GM12878 (cell line): ENCODE results near the gene IQGAP3.

Experiments
- ASH2L ChIP-seq: fragments of 300-600, 200-600 bp; sonication (generic); IDR thresholded peaks from 2 replicates; pipeline ENCODE4 v1.6.1; 2017; ENCODE audit warnings: low read depth, mild to moderate bottlenecking, borderline replicate concordance
- CTCF ChIP-seq, 3 experiments: IDR thresholded peaks in 2 of 3; conservative IDR thresholded peaks in 1 of 3; 2 replicates each; pipeline ENCODE4 v1.5.1; 2011; ENCODE audit warnings: low read depth in 3 of 3, low read length in 3 of 3, mild to moderate bottlenecking in 3 of 3, control low read depth in 2 of 3, moderate library complexity in 2 of 3, inconsistent platforms in 1 of 3, mixed read lengths in 1 of 3; ENCODE audit not compliant: control insufficient read depth in 2 of 3, insufficient read depth in 1 of 3; ENCODE audit errors: extremely low read depth in 1 of 3
- DPF2 ChIP-seq: fragments of 450-650 bp; IDR thresholded peaks from 2 replicates; pipeline ENCODE4 v1.6.1; 2017; ENCODE audit warnings: mild to moderate bottlenecking
- EP300 ChIP-seq, 2 experiments: fragments of 150-350 bp in 1 of 2; IDR thresholded peaks; 2 replicates each; pipeline ENCODE4 v1.6.1; 2011 to 2012; ENCODE audit warnings: low read depth in 2 of 2, low read length in 2 of 2, borderline replicate concordance in 1 of 2, improper control_type of control experiment in 1 of 2, inconsistent platforms in 1 of 2; ENCODE audit not compliant: control insufficient read depth in 1 of 2
- FOXM1 ChIP-seq: IDR thresholded peaks from 2 replicates; pipeline ENCODE4 v1.6.1; 2012; ENCODE audit warnings: low read depth, mild to moderate bottlenecking, inconsistent platforms, low read length, moderate library complexity
- MEF2B ChIP-seq: fragments of 450-650 bp; IDR thresholded peaks from 2 replicates; pipeline ENCODE4 v1.6.1; 2018; ENCODE audit warnings: mild to moderate bottlenecking, moderate library complexity; ENCODE audit not compliant: partially characterized antibody, poor library complexity, severe bottlenecking
- MLLT1 ChIP-seq: fragments of 450-650 bp; IDR thresholded peaks from 2 replicates; pipeline ENCODE4 v1.6.1; 2016; ENCODE audit warnings: mild to moderate bottlenecking
- MTA2 ChIP-seq: fragments of 450-650 bp; IDR thresholded peaks from 2 replicates; pipeline ENCODE4 v1.6.1; 2016; ENCODE audit warnings: low read depth, mild to moderate bottlenecking, moderate library complexity
- NRF1 ChIP-seq: conservative IDR thresholded peaks from 2 replicates; pipeline ENCODE4 v1.6.1; 2011; ENCODE audit warnings: mild to moderate bottlenecking, low read depth, low read length, improper control_type of control experiment
- POLR2A ChIP-seq: IDR thresholded peaks from 2 replicates; pipeline ENCODE4 v1.6.1; 2011; ENCODE audit warnings: low read depth, mild to moderate bottlenecking, low read length
- RFX5 ChIP-seq: IDR thresholded peaks from 2 replicates; pipeline ENCODE4 v1.6.1; 2011; ENCODE audit warnings: low read depth, low read length, improper control_type of control experiment
- SMAD1 ChIP-seq: fragments of 450-650 bp; IDR thresholded peaks from 2 replicates; pipeline ENCODE4 v1.6.1; 2018; ENCODE audit warnings: mild to moderate bottlenecking, low read depth; ENCODE audit not compliant: partially characterized antibody
- TAF1 ChIP-seq: IDR thresholded peaks from 2 replicates; pipeline ENCODE4 v1.6.1; 2011; ENCODE audit warnings: mild to moderate bottlenecking, low read depth, low read length, borderline replicate concordance
- TCF7 ChIP-seq: IDR thresholded peaks from 2 replicates; pipeline ENCODE4 v1.6.1; 2014; ENCODE audit warnings: antibody characterized with exemption, borderline replicate concordance

- TF ChIP-seq ASH2L, result no peak
- no peak for TF ChIP-seq EP300 (IDR thresholded peaks at IDR 0.05; ENCODE audit: borderline replicate concordance in 1 of 2, control insufficient read depth in 1 of 2, low read depth in 2 of 2, low read length in 2 of 2)
- no peak for TF ChIP-seq TAF1
- no peak for TF ChIP-seq MLLT1
- no peak for TF ChIP-seq MTA2
- no peak for TF ChIP-seq SMAD1
- TF ChIP-seq RFX5, result no peak
- TF ChIP-seq CTCF (IDR thresholded peaks at IDR 0.05 in 2 of 3, conservative IDR thresholded peaks at IDR 0.05 in 1 of 3; ENCODE audit: control insufficient read depth in 2 of 3, extremely low read depth in 1 of 3, insufficient read depth in 1 of 3, low read depth in 3 of 3, low read length in 3 of 3), result no peak
- no peak for TF ChIP-seq NRF1
- TF ChIP-seq FOXM1, result no peak
- no peak for TF ChIP-seq DPF2
- no peak for TF ChIP-seq POLR2A
- TF ChIP-seq MEF2B, result no peak
- TF ChIP-seq TCF7, result no peak
These were observed 37.8 kb downstream of the IQGAP3 start for GRCh38 chr1:156534424-156535060.
